Activated B cell treated with CpG ODN at 0.5 μM for 24 hours (primary cell): Measurements from ENCODE around the gene PEX13. TPM values are rescaled to one million over a fixed set of nuclear protein-coding genes. Genes with fewer than 3 reads are reported as not detected.

Experiments
- ATAC-seq: fragments of 200-7000 bp; cut with Tn5 transposase; one replicate; pipeline ENCODE4 v1.10.0; 2021; ENCODE audit warnings: low read depth, mild to moderate bottlenecking, moderate library complexity
- CTCF ChIA-PET: fragments of 350-600 bp; sonication (Branson Sonifier 250); formaldehyde crosslinking; loops from one replicate; lab custom pipeline; 2021; ENCODE audit warnings: antibody characterized with exemption; lab: Charles Lee
- POLR2A ChIA-PET: fragments of 350-600 bp; sonication (Branson Sonifier 250); formaldehyde crosslinking; loops from one replicate; lab custom pipeline; 2021; ENCODE audit warnings: antibody characterized with exemption; lab: Charles Lee
- DNase-seq: peaks from one replicate; pipeline ENCODE4 v3.0.0; 2022
- H3K27ac Mint-ChIP-seq: one replicate; pipeline ENCODE4 v1.8.0; 2020; ENCODE audit warnings: mixed read lengths
- H3K27me3 Mint-ChIP-seq: one replicate; pipeline ENCODE4 v1.8.0; 2021; ENCODE audit warnings: mixed read lengths
- H3K36me3 Mint-ChIP-seq: one replicate; pipeline ENCODE4 v1.8.0; 2021; ENCODE audit warnings: low read depth, mixed read lengths
- H3K4me1 Mint-ChIP-seq: one replicate; pipeline ENCODE4 v1.8.0; 2021; ENCODE audit warnings: mixed read lengths
- H3K4me3 Mint-ChIP-seq: one replicate; pipeline ENCODE4 v1.8.0; 2020; ENCODE audit warnings: mild to moderate bottlenecking, mixed read lengths
- H3K9me3 Mint-ChIP-seq: one replicate; pipeline ENCODE4 v1.8.0; 2020; ENCODE audit warnings: mixed read lengths
- intact Hi-C: fragments of 100-400 bp; cut with micrococcal nuclease; formaldehyde crosslinking; loops from one replicate; pipeline ENCODE4 v1.15.1; 2024
- total RNA-seq: library from RNA; stranded (reverse); gene quantifications from 2 replicates; pipeline ENCODE4 v1.2.3, GENCODE V29; 2022
- TF ChIP-seq, protein P1 (sequence below): fragments of 200-600 bp; IDR thresholded peaks from one replicate; pipeline ENCODE4 v1.8.0; 2022; ENCODE audit warnings: antibody characterized with exemption, mild to moderate bottlenecking

Gene PEX13
- total RNA-seq, 1 donor from 2014 or later = 17.8 TPM

DNA sequence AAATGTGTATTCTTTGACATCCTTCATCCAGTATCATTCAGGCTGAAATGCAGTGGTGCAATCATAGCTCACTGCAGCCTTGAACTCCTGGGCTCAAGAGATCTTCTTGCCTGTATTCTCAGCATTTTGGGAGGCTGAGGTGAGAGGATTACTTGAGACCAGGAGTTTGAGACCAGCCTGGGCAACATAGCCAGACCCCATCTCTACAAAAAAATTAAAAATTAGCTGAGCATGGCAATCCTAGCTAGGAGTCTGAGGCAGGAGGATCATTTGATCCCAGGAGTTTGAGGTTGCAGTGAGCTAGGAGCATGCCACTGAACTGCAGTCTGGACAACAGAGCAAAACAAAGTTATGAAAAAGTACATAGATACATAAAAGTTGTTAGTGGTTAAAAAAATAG lies 72.3 kb downstream of the PEX13 start:
- CTCF ChIA-PET = no interaction called here

DNA sequence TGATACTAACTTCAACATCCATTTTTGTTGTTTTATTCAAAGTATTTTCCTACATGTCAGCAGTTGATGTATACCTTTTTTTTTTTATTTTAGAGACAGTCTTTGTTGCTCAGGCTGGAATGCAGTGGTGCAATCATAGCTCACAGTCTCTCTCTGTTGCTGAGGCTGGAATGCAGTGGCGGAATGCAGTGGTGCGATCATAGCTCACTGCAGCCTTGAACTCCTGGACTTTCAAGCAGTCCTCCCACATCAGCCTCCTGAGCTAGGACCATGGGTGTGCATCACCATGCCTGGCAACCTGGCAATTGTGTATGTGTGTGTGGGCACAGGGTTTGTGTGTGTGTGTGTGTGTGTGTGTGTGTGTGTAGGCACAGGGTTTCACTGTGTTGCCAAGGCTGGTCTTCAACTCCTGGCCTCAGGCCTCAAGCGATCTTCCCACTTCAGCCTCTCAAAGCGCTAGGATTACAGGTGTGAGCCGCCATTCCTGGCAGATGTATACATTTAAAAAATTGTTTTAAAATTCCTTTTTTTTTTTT lies 72.9 kb downstream of the PEX13 start:
- POLR2A ChIA-PET = no interaction called here
- Mint-ChIP-seq H3K27ac (no peak overlapping the region), H3K4me3 (no peak overlapping the region), H3K27me3 (no peaks in the 10 kb centered on the region), H3K36me3 (no peaks in the 10 kb centered on the region), H3K9me3 (no peaks in the 10 kb centered on the region), H3K4me1 (no peaks in the 10 kb centered on the region)
- CTCF ChIA-PET = no interaction called here
- ATAC-seq (no peak), DNase-seq (no peak)
- TF ChIP-seq, protein P1, sequence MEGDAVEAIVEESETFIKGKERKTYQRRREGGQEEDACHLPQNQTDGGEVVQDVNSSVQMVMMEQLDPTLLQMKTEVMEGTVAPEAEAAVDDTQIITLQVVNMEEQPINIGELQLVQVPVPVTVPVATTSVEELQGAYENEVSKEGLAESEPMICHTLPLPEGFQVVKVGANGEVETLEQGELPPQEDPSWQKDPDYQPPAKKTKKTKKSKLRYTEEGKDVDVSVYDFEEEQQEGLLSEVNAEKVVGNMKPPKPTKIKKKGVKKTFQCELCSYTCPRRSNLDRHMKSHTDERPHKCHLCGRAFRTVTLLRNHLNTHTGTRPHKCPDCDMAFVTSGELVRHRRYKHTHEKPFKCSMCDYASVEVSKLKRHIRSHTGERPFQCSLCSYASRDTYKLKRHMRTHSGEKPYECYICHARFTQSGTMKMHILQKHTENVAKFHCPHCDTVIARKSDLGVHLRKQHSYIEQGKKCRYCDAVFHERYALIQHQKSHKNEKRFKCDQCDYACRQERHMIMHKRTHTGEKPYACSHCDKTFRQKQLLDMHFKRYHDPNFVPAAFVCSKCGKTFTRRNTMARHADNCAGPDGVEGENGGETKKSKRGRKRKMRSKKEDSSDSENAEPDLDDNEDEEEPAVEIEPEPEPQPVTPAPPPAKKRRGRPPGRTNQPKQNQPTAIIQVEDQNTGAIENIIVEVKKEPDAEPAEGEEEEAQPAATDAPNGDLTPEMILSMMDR = no peak
- intact Hi-C loops = no loop called here

More for the DNA sequence above, 72.3 kb downstream of the PEX13 start:
- intact Hi-C loops = no loop called here
- Mint-ChIP-seq H3K4me3 (no peak overlapping the region), H3K27me3 (no peaks in the 10 kb centered on the region), H3K4me1 (no peaks in the 10 kb centered on the region), H3K9me3 (no peaks in the 10 kb centered on the region), H3K27ac (no peak overlapping the region), H3K36me3 (no peaks in the 10 kb centered on the region)
- POLR2A ChIA-PET = no interaction called here
- DNase-seq (no peak), ATAC-seq (no peak)
- TF ChIP-seq, protein P1 = no peak

DNA sequence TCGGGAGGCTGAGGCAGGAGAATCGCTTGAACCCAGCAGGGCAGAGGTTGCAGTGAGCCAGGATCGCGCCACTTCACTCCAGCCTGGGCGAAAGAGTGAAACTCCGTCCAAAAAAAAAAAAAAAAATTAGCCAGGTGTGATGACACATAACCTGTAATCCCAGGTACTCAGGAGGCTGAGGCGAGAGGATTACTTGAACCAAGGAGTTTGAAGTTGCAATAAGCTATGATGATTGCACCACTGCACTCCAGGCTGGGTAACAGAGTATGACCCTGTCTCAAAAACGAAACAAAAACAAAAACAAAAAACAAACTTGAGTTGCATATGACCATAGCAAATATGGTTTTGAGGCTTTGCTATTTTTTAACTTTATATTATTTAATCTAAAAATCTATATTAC lies 74.0 kb downstream of the PEX13 start:
- DNase-seq (no peak), ATAC-seq (no peak)
- no peak overlapping the region for H3K4me3 Mint-ChIP-seq
- ChIA-PET CTCF (no interaction called here), POLR2A (no interaction called here)
- no peaks in the 10 kb centered on the region for H3K9me3 Mint-ChIP-seq
- no peak overlapping the region for H3K27ac Mint-ChIP-seq
- H3K36me3 Mint-ChIP-seq = no peaks in the 10 kb centered on the region
- H3K4me1 Mint-ChIP-seq = no peaks in the 10 kb centered on the region
- H3K27me3 Mint-ChIP-seq = no peaks in the 10 kb centered on the region
- TF ChIP-seq, protein P1 = no peak
- intact Hi-C loops = no loop called here

DNA sequence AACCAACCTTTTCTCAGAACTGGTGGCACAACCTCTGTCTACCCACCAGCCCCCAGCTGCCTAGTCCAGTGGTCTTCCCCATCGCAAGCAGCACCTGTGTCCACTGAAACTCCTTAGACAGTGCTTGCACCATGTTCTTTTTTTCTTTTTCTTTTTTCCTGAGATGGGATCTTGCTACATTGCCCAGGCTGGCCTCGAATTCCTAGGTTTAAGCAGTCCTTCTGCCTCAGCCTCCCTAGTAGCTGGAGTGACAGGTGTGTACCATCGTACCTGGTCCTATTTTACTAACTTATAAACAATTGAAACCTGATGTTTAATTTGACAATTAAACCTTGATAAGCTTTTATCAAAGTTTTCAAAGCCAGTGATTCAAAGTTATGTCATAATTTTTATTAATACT lies 78.9 kb downstream of the PEX13 start:
- Mint-ChIP-seq H3K4me1 (no peaks in the 10 kb centered on the region), H3K27ac (no peak overlapping the region), H3K27me3 (no peaks in the 10 kb centered on the region), H3K36me3 (no peaks in the 10 kb centered on the region), H3K9me3 (no peaks in the 10 kb centered on the region), H3K4me3 (no peak overlapping the region)
- intact Hi-C loops = no loop called here
- no peak for ATAC-seq
- ChIA-PET CTCF (no interaction called here), POLR2A (no interaction called here)
- TF ChIP-seq, protein P1 = no peak
- no peak for DNase-seq

DNA sequence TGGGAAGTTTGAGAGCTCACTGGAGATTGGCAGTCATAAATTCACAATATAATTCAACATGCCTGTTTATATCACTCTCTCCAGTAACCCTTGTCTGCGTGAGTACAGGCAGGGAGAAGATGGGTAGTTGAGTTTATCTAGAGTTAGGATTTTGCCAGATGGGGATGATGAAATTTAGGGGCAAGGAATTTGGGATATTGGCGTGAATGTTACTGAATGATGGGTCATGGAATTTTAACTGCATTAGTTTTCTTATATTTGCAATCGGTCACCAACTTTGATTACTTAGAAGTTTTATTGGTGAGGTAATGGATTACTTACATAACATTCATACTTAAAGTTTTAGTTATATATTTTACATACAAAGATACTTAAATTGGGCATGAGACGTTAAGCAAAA lies 83.3 kb downstream of the PEX13 start:
- Mint-ChIP-seq H3K27ac (no peak overlapping the region), H3K36me3 (peaks cover 5% of the 10 kb centered on the region), H3K9me3 (no peaks in the 10 kb centered on the region), H3K4me1 (no peaks in the 10 kb centered on the region), H3K27me3 (no peaks in the 10 kb centered on the region), H3K4me3 (no peak overlapping the region)
- no peak for DNase-seq
- intact Hi-C loops = no loop called here
- CTCF ChIA-PET = no interaction called here
- TF ChIP-seq, protein P1 = no peak
- POLR2A ChIA-PET = no interaction called here
- no peak for ATAC-seq

Other genes starting within 250 kb of the PEX13 start
- 211 and 238 TPM in 2 replicates for gene REL, start 136.1 kb upstream of the PEX13 start, total RNA-seq
- 7.0 and 7.8 TPM in 2 replicates for gene PUS10, start 535 bp downstream of the PEX13 start, total RNA-seq
- 2.0 and 2.2 TPM in 2 replicates for gene SANBR, start 48.2 kb downstream of the PEX13 start, total RNA-seq
- gene C2orf74, start 144.5 kb downstream of the PEX13 start, total RNA-seq = 6.0 and 7.6 TPM in 2 replicates